Activated CD8-positive, alpha-beta memory T cell treated with anti-CD3 and anti-CD28 coated beads, Interleukin-2, amount 10 ng/mL, durations not matched to agents 7 days and 5 days (primary cell): Measurements from ENCODE around the gene SPSB2. TPM values are rescaled to one million over a fixed set of nuclear protein-coding genes. Genes with fewer than 3 reads are reported as not detected.
A peak's percentile ranks its signal among the peaks of the same experiment; 100 is the strongest.

ENCODE experiments used
- ATAC-seq: fragments of 150-1000 bp; cut with Tn5 transposase; one replicate; pipeline ENCODE4 v1.10.0; 2021; ENCODE audit warnings: moderate library complexity
- CTCF ChIA-PET: fragments of 350-600 bp; sonication (Branson Sonifier 250); formaldehyde crosslinking; loops from one replicate; lab custom pipeline; 2021; ENCODE audit warnings: antibody characterized with exemption; lab: Charles Lee
- DNase-seq: peaks from one replicate; pipeline ENCODE4 v3.0.0-alpha.2; 2020
- H3K27ac Mint-ChIP-seq: one replicate; pipeline ENCODE4 v1.8.0; 2021; ENCODE audit warnings: mild to moderate bottlenecking, mixed read lengths
- H3K27me3 Mint-ChIP-seq: one replicate; pipeline ENCODE4 v1.8.0; 2021; ENCODE audit warnings: mixed read lengths
- H3K36me3 Mint-ChIP-seq: one replicate; pipeline ENCODE4 v1.8.0; 2021; ENCODE audit warnings: mild to moderate bottlenecking, mixed read lengths
- H3K4me1 Mint-ChIP-seq: one replicate; pipeline ENCODE4 v1.8.0; 2021; ENCODE audit warnings: mixed read lengths
- H3K4me3 Mint-ChIP-seq: one replicate; pipeline ENCODE4 v1.8.0; 2021; ENCODE audit warnings: mild to moderate bottlenecking, moderate library complexity, mixed read lengths
- H3K9me3 Mint-ChIP-seq: one replicate; pipeline ENCODE4 v1.8.0; 2022; ENCODE audit warnings: low read depth, mixed read lengths
- total RNA-seq, 2 experiments: library from RNA; stranded (reverse); gene quantifications; one replicate each; pipeline ENCODE4 v1.2.3, GENCODE V29; 2021

The SPSB2 gene
- total RNA-seq, 2 experiments from 2014 or later = 10.5 to 14.4 TPM

- H3K4me1 Mint-ChIP-seq = peaks cover 3% of the 10 kb centered on the region
Observed at GRCh38 chr12:6839482-6840201, 33.5 kb downstream of the SPSB2 start.

DNA sequence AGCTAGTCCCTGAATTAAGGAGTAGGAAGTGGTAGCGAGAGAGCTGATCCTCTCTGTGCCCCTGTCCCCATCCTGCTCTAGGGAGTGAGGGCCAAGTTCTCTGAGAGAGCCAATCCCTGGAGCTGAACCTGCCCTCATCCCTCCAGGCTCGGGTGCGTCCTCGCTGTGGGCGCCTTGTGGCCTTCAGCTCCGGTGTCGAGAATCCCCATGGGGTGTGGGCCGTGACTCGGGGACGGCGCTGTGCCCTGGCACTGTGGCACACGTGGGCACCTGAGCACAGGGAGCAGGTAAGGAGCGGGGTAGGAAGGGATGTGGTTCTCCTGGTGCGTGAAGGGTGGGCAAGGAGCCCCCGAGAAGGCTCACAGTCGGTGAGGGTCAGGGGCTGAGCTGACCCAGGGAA, 34.2 kb downstream of the SPSB2 start:
- ATAC-seq = no peak
- peaks cover 5% of the 10 kb centered on the region for H3K4me1 Mint-ChIP-seq
- DNase-seq = no peak
- no peak overlapping the region for H3K27ac Mint-ChIP-seq
- no peaks in the 10 kb centered on the region for H3K36me3 Mint-ChIP-seq
- H3K4me3 Mint-ChIP-seq = no peak overlapping the region
- no peaks in the 10 kb centered on the region for H3K27me3 Mint-ChIP-seq
- no peaks in the 10 kb centered on the region for H3K9me3 Mint-ChIP-seq
- CTCF ChIA-PET = interaction anchor here (0.5 to 7.9 kb wide), 4 partner anchors 13 to 85 kb away, joined by 3 to 61 read pairs (median 10); partner anchors contain the start of genes MLF2, P3H3 and USP5

More at GRCh38 chr12:6839482-6840201, 33.5 kb downstream of the SPSB2 start:
- Mint-ChIP-seq H3K4me3 (no peak overlapping the region), H3K9me3 (no peaks in the 10 kb centered on the region), H3K27ac (no peak overlapping the region), H3K27me3 (no peaks in the 10 kb centered on the region), H3K36me3 (no peaks in the 10 kb centered on the region)
- CTCF ChIA-PET = interaction anchor here (0.8 to 7.9 kb wide), 4 partner anchors 9 to 86 kb away, joined by 3 to 61 read pairs (median 10); partner anchors contain the start of genes MLF2, P3H3 and USP5
- ATAC-seq = no peak
- DNase-seq = no peak

DNA sequence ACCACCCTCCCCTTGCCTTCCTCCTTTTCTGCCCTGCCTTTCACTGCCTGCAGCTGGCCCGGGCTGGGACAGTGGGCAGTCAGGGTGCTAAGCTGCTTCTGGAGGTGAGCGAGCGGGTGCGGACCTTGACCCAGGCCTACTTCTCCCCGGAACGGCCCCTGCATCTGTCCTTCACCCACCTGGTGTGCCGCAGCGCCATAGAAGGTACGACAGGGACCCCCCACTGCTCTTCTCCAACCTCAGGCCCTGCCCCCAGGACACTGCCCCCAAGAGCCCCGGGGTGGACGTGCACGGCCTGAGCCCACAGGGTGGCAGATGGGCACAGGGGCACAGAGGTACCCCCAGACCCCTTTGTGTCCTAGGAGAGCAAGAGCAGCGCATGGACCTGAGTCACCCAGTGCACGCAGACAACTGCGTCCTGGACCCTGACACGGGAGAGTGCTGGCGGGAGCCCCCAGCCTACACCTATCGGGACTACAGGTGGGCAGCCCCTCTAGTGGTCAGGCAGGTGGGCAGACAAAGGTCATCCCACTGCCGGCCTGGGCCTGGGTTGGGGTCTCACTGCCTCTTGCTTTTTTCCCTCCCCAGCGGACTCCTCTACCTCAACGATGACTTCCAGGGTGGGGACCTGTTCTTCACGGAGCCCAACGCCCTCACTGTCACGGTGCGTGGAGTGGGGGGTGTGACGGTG, 35.6 kb downstream of the SPSB2 start:
- Mint-ChIP-seq H3K9me3 (no peaks in the 10 kb centered on the region), H3K27me3 (no peaks in the 10 kb centered on the region), H3K4me1 (peaks cover 5% of the 10 kb centered on the region), H3K36me3 (no peaks in the 10 kb centered on the region), H3K4me3 (no peak overlapping the region), H3K27ac (no peak overlapping the region)
- CTCF ChIA-PET = interaction anchor here (1.3 to 7.9 kb wide), 5 partner anchors 11 to 284 kb away, joined by 4 to 61 read pairs (median 30); partner anchors contain the start of genes CDCA3, MLF2, P3H3 and TPI1
- ATAC-seq (no peak), DNase-seq (no peak)

- ATAC-seq = no peak
- CTCF ChIA-PET = interaction anchor here (0.7 to 7.9 kb wide), 8 partner anchors 11 to 283 kb away, joined by 3 to 61 read pairs (median 8); partner anchors contain the start of genes CDCA3, MLF2, P3H3 and TPI1
- no peaks in the 10 kb centered on the region for H3K36me3 Mint-ChIP-seq
- peaks cover 4% of the 10 kb centered on the region for H3K27me3 Mint-ChIP-seq
- H3K9me3 Mint-ChIP-seq = no peaks in the 10 kb centered on the region
- H3K27ac Mint-ChIP-seq = no peak overlapping the region
- DNase-seq = no peak
- peaks cover 5% of the 10 kb centered on the region for H3K4me1 Mint-ChIP-seq
- no peak overlapping the region for H3K4me3 Mint-ChIP-seq
Observed at GRCh38 chr12:6836851-6837250, 36.3 kb downstream of the SPSB2 start.

GRCh38 chr12:6834873-6835272, 38.2 kb downstream of the SPSB2 start:
- no peak overlapping the region for H3K27ac Mint-ChIP-seq
- no peaks in the 10 kb centered on the region for H3K36me3 Mint-ChIP-seq
- H3K27me3 Mint-ChIP-seq = peaks cover 23% of the 10 kb centered on the region
- CTCF ChIA-PET = interaction anchor here (0.7 to 7.9 kb wide), 16 partner anchors 9 to 126 kb away, joined by 3 to 61 read pairs (median 6); partner anchors contain the start of genes CDCA3, GPR162, MLF2 and P3H3
- ATAC-seq (no peak), DNase-seq (no peak)
- H3K4me1 Mint-ChIP-seq = peaks cover 5% of the 10 kb centered on the region
- H3K9me3 Mint-ChIP-seq = no peaks in the 10 kb centered on the region
- H3K4me3 Mint-ChIP-seq = no peak overlapping the region

DNA sequence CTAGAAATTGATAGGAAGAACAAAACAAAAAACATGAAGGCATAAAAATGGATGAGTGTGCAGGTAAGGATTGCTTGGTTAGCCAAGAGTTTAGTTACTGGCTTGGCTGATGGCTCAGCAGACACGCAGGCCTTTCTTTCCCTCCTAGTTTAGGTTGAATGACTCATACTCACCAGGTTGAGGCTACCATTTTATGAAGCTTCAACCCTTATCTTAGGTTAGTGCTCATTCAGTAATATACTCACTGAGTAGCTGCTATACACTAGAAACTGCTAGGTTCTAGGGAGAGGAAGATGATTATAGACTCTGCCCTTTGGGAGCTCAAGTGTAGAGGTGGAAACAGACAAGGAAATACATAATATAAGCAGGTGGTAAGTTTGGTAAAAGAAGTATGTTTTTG, 38.8 kb downstream of the SPSB2 start:
- no peak overlapping the region for H3K4me3 Mint-ChIP-seq
- peaks cover 8% of the 10 kb centered on the region for H3K4me1 Mint-ChIP-seq
- H3K9me3 Mint-ChIP-seq = no peaks in the 10 kb centered on the region
- no peaks in the 10 kb centered on the region for H3K36me3 Mint-ChIP-seq
- no peak for DNase-seq
- ATAC-seq = peak; percentile 31
- H3K27me3 Mint-ChIP-seq = peaks cover 29% of the 10 kb centered on the region
- H3K27ac Mint-ChIP-seq = no peak overlapping the region
- CTCF ChIA-PET = interaction anchor here (0.5 to 7.9 kb wide), 18 partner anchors 8 to 296 kb away, joined by 3 to 61 read pairs (median 6); partner anchors contain the start of genes CDCA3, GPR162, MLF2 and P3H3

- Mint-ChIP-seq H3K4me1 (peaks cover 12% of the 10 kb centered on the region), H3K27me3 (peaks cover 34% of the 10 kb centered on the region), H3K36me3 (no peaks in the 10 kb centered on the region), H3K9me3 (no peaks in the 10 kb centered on the region), H3K27ac (no peak overlapping the region), H3K4me3 (no peak overlapping the region)
- DNase-seq = no peak
- ATAC-seq = no peak
- CTCF ChIA-PET = interaction anchor here (0.8 to 7.9 kb wide), 13 partner anchors 7 to 295 kb away, joined by 3 to 61 read pairs (median 6); partner anchors contain the start of genes CDCA3, GPR162, MLF2 and P3H3
Observed at GRCh38 chr12:6833189-6833890, 39.8 kb downstream of the SPSB2 start.

- H3K4me3 Mint-ChIP-seq = no peak overlapping the region
- H3K9me3 Mint-ChIP-seq = no peaks in the 10 kb centered on the region
- H3K27ac Mint-ChIP-seq = no peak overlapping the region
- no peaks in the 10 kb centered on the region for H3K36me3 Mint-ChIP-seq
- ATAC-seq = no peak
- H3K4me1 Mint-ChIP-seq = peaks cover 19% of the 10 kb centered on the region
- DNase-seq = no peak
- CTCF ChIA-PET = interaction anchor here (0.8 to 6.6 kb wide), 8 partner anchors 11 to 162 kb away, joined by 3 to 60 read pairs (median 8); partner anchors contain the start of genes CDCA3, GPR162, MLF2 and TPI1
- peaks cover 43% of the 10 kb centered on the region for H3K27me3 Mint-ChIP-seq
Observed at GRCh38 chr12:6832125-6832524, 41.0 kb downstream of the SPSB2 start.

- Mint-ChIP-seq H3K27ac (no peak overlapping the region), H3K9me3 (no peaks in the 10 kb centered on the region), H3K36me3 (no peaks in the 10 kb centered on the region), H3K4me3 (no peak overlapping the region), H3K27me3 (peaks cover 49% of the 10 kb centered on the region), H3K4me1 (peaks cover 19% of the 10 kb centered on the region)
- no peak for ATAC-seq
- DNase-seq = no peak
- CTCF ChIA-PET = interaction anchor here (1.7 to 6.6 kb wide), 6 partner anchors 10 to 85 kb away, joined by 4 to 60 read pairs (median 21); partner anchors contain the start of genes CDCA3, GPR162, MLF2 and TPI1
Observed at GRCh38 chr12:6831450-6831995, 41.6 kb downstream of the SPSB2 start.

DNA sequence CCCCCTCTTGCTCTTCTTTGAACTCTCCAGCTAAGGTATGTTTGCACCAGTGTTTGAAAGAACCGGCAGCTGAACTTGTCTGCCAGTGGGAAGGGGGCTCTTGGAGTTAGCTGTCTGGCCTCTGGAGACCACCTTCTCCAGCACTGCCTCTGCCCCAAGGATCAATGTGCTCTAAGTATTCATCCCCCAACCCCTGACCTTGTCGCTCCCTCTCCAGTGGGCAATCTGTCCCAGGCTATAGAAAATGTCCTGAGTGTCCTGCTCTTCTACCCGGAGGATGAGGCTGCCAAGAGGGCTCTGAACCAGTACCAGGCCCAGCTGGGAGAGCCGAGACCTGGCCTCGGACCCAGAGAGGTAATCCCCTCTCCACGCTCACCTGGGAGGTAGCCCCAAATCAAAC, 42.1 kb downstream of the SPSB2 start:
- Mint-ChIP-seq H3K36me3 (no peaks in the 10 kb centered on the region), H3K27ac (no peak overlapping the region), H3K9me3 (no peaks in the 10 kb centered on the region), H3K4me3 (no peak overlapping the region), H3K4me1 (peaks cover 19% of the 10 kb centered on the region), H3K27me3 (peaks cover 54% of the 10 kb centered on the region)
- CTCF ChIA-PET = interaction anchor here (0.7 to 6.5 kb wide), 7 partner anchors 9 to 119 kb away, joined by 3 to 60 read pairs (median 4); partner anchors contain the start of genes GPR162, MLF2 and PTPN6
- DNase-seq = no peak
- no peak for ATAC-seq

GRCh38 chr12:6830286-6830890, 42.7 kb downstream of the SPSB2 start:
- H3K4me1 Mint-ChIP-seq = peaks cover 18% of the 10 kb centered on the region
- H3K27ac Mint-ChIP-seq = no peak overlapping the region
- H3K27me3 Mint-ChIP-seq = peaks cover 57% of the 10 kb centered on the region
- no peaks in the 10 kb centered on the region for H3K9me3 Mint-ChIP-seq
- no peaks in the 10 kb centered on the region for H3K36me3 Mint-ChIP-seq
- CTCF ChIA-PET = interaction anchor here (0.7 to 8.0 kb wide), 8 partner anchors 9 to 266 kb away, joined by 3 to 60 read pairs (median 4); partner anchors contain the start of genes GPR162, MLF2 and PTPN6
- DNase-seq (no peak), ATAC-seq (no peak)
- H3K4me3 Mint-ChIP-seq = no peak overlapping the region
